OCI-LY3 (cell line): ENCODE data around the gene SETD7.

Experiments
- EZH2phosphoT487 ChIP-seq: fragments of 200-600 bp; shearing (Covaris generic); IDR thresholded peaks from 2 replicates; pipeline ENCODE4 v1.6.1; 2018; ENCODE audit warnings: antibody characterized with exemption, mixed run types, low read depth
- TF ChIP-seq, protein P1 (sequence below): fragments of 200-600, 300-600 bp; sonication (generic); IDR thresholded peaks from 2 replicates; pipeline ENCODE4 v1.5.1; 2014; ENCODE audit warnings: antibody characterized with exemption, low read length, low read depth

GRCh38 chr4:139526928-139527327 is 29.1 kb downstream of the SETD7 start:
- TF ChIP-seq, protein P1, sequence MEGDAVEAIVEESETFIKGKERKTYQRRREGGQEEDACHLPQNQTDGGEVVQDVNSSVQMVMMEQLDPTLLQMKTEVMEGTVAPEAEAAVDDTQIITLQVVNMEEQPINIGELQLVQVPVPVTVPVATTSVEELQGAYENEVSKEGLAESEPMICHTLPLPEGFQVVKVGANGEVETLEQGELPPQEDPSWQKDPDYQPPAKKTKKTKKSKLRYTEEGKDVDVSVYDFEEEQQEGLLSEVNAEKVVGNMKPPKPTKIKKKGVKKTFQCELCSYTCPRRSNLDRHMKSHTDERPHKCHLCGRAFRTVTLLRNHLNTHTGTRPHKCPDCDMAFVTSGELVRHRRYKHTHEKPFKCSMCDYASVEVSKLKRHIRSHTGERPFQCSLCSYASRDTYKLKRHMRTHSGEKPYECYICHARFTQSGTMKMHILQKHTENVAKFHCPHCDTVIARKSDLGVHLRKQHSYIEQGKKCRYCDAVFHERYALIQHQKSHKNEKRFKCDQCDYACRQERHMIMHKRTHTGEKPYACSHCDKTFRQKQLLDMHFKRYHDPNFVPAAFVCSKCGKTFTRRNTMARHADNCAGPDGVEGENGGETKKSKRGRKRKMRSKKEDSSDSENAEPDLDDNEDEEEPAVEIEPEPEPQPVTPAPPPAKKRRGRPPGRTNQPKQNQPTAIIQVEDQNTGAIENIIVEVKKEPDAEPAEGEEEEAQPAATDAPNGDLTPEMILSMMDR: no peak
- TF ChIP-seq EZH2phosphoT487: no peak
